H9 (cell line): Measurements from ENCODE around the gene IRF2BP2. TPM values are rescaled to one million over a fixed set of nuclear protein-coding genes. Genes with fewer than 3 reads are reported as not detected.

Source experiments
- DNase-seq: peaks from one replicate; pipeline ENCODE4 v3.0.0-alpha.2; 2017
- H2AFZ ChIP-seq: one replicate; pipeline ENCODE4 v1.6.1; 2013; ENCODE audit warnings: mild to moderate bottlenecking, low read length, control low read depth, moderate library complexity
- H2AK5ac ChIP-seq: 2 replicates; pipeline ENCODE4 v1.6.1; 2013; ENCODE audit warnings: low read length, control low read depth, mixed read lengths; ENCODE audit not compliant: insufficient read length
- H2BK120ac ChIP-seq: one replicate; pipeline ENCODE4 v1.6.1; 2013; ENCODE audit warnings: low read depth, mild to moderate bottlenecking, low read length, control low read depth, inconsistent platforms; ENCODE audit not compliant: poor library complexity, severe bottlenecking
- H2BK12ac ChIP-seq: 2 replicates; pipeline ENCODE4 v1.6.1; 2013; ENCODE audit warnings: low read length, control low read depth, mixed read lengths, low read depth; ENCODE audit not compliant: insufficient read length
- H2BK15ac ChIP-seq: 2 replicates; pipeline ENCODE4 v1.6.1; 2013; ENCODE audit warnings: low read depth, low read length, control low read depth
- H2BK20ac ChIP-seq: one replicate; pipeline ENCODE4 v1.6.1; 2013; ENCODE audit warnings: low read depth, mild to moderate bottlenecking, low read length, control low read depth, inconsistent platforms; ENCODE audit not compliant: poor library complexity, severe bottlenecking
- H2BK5ac ChIP-seq: 2 replicates; pipeline ENCODE4 v1.6.1; 2013; ENCODE audit warnings: low read length, control low read depth, mixed read lengths; ENCODE audit not compliant: insufficient read length
- H3K14ac ChIP-seq: 2 replicates; pipeline ENCODE4 v1.6.1; 2013; ENCODE audit warnings: low read length, control low read depth; ENCODE audit not compliant: insufficient read depth
- H3K18ac ChIP-seq: 2 replicates; pipeline ENCODE4 v1.6.1; 2013; ENCODE audit warnings: low read depth, mild to moderate bottlenecking, mixed read lengths, low read length, control low read depth; ENCODE audit not compliant: insufficient read length
- H3K23ac ChIP-seq: 2 replicates; pipeline ENCODE4 v1.6.1; 2013; ENCODE audit warnings: low read length, control low read depth, mixed read lengths, low read depth; ENCODE audit not compliant: insufficient read length
- H3K23me2 ChIP-seq: 2 replicates; pipeline ENCODE4 v1.6.1; 2013; ENCODE audit warnings: low read depth, mild to moderate bottlenecking, mixed read lengths, low read length, control low read depth; ENCODE audit not compliant: insufficient read length, poor library complexity, severe bottlenecking
- H3K27ac ChIP-seq: 2 replicates; pipeline ENCODE4 v1.5.1; 2013; ENCODE audit warnings: low read length, control low read depth, mixed read lengths, low read depth; ENCODE audit not compliant: insufficient read length
- H3K27me3 ChIP-seq: 2 replicates; pipeline ENCODE4 v1.6.1; 2013; ENCODE audit warnings: low read length, control low read depth, inconsistent platforms; ENCODE audit not compliant: insufficient read depth
- H3K4ac ChIP-seq: 2 replicates; pipeline ENCODE4 v1.6.1; 2013; ENCODE audit warnings: low read depth, mild to moderate bottlenecking, control low read depth, inconsistent platforms, low read length, moderate library complexity
- H3K4me1 ChIP-seq: 2 replicates; pipeline ENCODE4 v1.6.1; 2013; ENCODE audit warnings: low read length, control low read depth, inconsistent platforms; ENCODE audit not compliant: insufficient read depth
- H3K4me2 ChIP-seq: 2 replicates; pipeline ENCODE4 v1.6.1; 2013; ENCODE audit warnings: low read length, control low read depth, mixed read lengths; ENCODE audit not compliant: insufficient read length, insufficient read depth
- H3K56ac ChIP-seq: 2 replicates; pipeline ENCODE4 v1.6.1; 2013; ENCODE audit warnings: low read depth, mild to moderate bottlenecking, mixed read lengths, low read length, control low read depth; ENCODE audit not compliant: insufficient read length
- H3K79me1 ChIP-seq: 2 replicates; pipeline ENCODE4 v1.6.1; 2013; ENCODE audit warnings: low read depth, mild to moderate bottlenecking, moderate library complexity, low read length, control low read depth, inconsistent platforms; ENCODE audit not compliant: insufficient read depth, poor library complexity, severe bottlenecking
- H3K79me2 ChIP-seq: 2 replicates; pipeline ENCODE4 v1.6.1; 2013; ENCODE audit warnings: low read length, control low read depth, inconsistent platforms; ENCODE audit not compliant: insufficient read depth
- H3K9ac ChIP-seq: 2 replicates; pipeline ENCODE4 v1.6.1; 2013; ENCODE audit warnings: low read length, control low read depth, mixed read lengths; ENCODE audit not compliant: insufficient read length; ENCODE audit errors: extremely low read depth
- H3K9me3 ChIP-seq: one replicate; pipeline ENCODE4 v1.6.1; 2013; ENCODE audit warnings: low read depth, low read length, inconsistent platforms; ENCODE audit not compliant: control insufficient read depth
- H3T11ph ChIP-seq: one replicate; pipeline ENCODE4 v1.6.1; 2013; ENCODE audit warnings: mild to moderate bottlenecking, low read length, control low read depth, inconsistent platforms
- H4K20me1 ChIP-seq: one replicate; pipeline ENCODE4 v1.6.1; 2013; ENCODE audit not compliant: control insufficient read depth, insufficient read length, insufficient read depth
- H4K5ac ChIP-seq: 2 replicates; pipeline ENCODE4 v1.6.1; 2013; ENCODE audit warnings: low read depth, mild to moderate bottlenecking, mixed read lengths, low read length, control low read depth; ENCODE audit not compliant: insufficient read length
- H4K8ac ChIP-seq: replicated peaks from 2 replicates; pipeline ENCODE4 v1.6.1; 2013; ENCODE audit warnings: low read length, control low read depth, mixed read lengths, low read depth; ENCODE audit not compliant: insufficient read length
- H4K91ac ChIP-seq: 2 replicates; pipeline ENCODE4 v1.6.1; 2013; ENCODE audit warnings: low read depth, mild to moderate bottlenecking, moderate library complexity, mixed read lengths, low read length, control low read depth; ENCODE audit not compliant: insufficient read length
- H3K27ac Mint-ChIP-seq, 3 experiments: 2 replicates in 2 of 3; 3 replicates in 1 of 3; pipeline ENCODE4 v1.8.0; 2020 to 2021; ENCODE audit warnings: mixed read lengths in 3 of 3, mild to moderate bottlenecking in 1 of 3, moderate library complexity in 1 of 3
- H3K27me3 Mint-ChIP-seq: 2 replicates; pipeline ENCODE4 v1.8.0; 2021; ENCODE audit warnings: low read depth, mild to moderate bottlenecking, moderate library complexity, mixed read lengths
- H3K36me3 Mint-ChIP-seq, 3 experiments: 2 replicates in 2 of 3; 3 replicates in 1 of 3; pipeline ENCODE4 v1.8.0; 2020 to 2021; ENCODE audit warnings: low read depth in 3 of 3, mixed read lengths in 3 of 3; ENCODE audit not compliant: insufficient read depth in 1 of 3
- H3K4me1 Mint-ChIP-seq, 2 experiments: 2 replicates each; pipeline ENCODE4 v1.8.0; 2020; ENCODE audit warnings: mixed read lengths in 2 of 2
- H3K4me3 Mint-ChIP-seq, 2 experiments: 2 replicates in 1 of 2; 3 replicates in 1 of 2; pipeline ENCODE4 v1.8.0; 2020 to 2021; ENCODE audit warnings: mild to moderate bottlenecking in 2 of 2, mixed read lengths in 2 of 2, moderate library complexity in 1 of 2
- H3K9me3 Mint-ChIP-seq, 2 experiments: 2 replicates in 1 of 2; 3 replicates in 1 of 2; pipeline ENCODE4 v1.8.0; 2020; ENCODE audit warnings: mild to moderate bottlenecking in 2 of 2, mixed read lengths in 2 of 2, moderate library complexity in 1 of 2
- WGBS: extraction: QIAGEN DNeasy Blood & Tissue Kit; methylation state at CpG from one replicate; pipeline ENCODE4 v1.1.7; 2013; ENCODE audit warnings: missing lambda C conversion rate, low lambda C conversion rate, mixed read lengths; ENCODE audit not compliant: insufficient read length; ENCODE audit errors: extremely low coverage; 5-methylcytosine and 5-hydroxymethylcytosine counted together
- total RNA-seq: library from RNA; stranded (reverse); gene quantifications from 2 replicates; pipeline ENCODE4 v1.2.1, GENCODE V29; 2021
- TF ChIP-seq, protein P1 (sequence below): fragments of 200-600 bp; sonication (generic); conservative IDR thresholded peaks from 3 replicates; pipeline ENCODE4 v1.8.0; 2021; ENCODE audit warnings: antibody characterized with exemption, mild to moderate bottlenecking

Gene IRF2BP2
- total RNA-seq, 1 experiment from 2014 or later = 80.2 TPM

DNA sequence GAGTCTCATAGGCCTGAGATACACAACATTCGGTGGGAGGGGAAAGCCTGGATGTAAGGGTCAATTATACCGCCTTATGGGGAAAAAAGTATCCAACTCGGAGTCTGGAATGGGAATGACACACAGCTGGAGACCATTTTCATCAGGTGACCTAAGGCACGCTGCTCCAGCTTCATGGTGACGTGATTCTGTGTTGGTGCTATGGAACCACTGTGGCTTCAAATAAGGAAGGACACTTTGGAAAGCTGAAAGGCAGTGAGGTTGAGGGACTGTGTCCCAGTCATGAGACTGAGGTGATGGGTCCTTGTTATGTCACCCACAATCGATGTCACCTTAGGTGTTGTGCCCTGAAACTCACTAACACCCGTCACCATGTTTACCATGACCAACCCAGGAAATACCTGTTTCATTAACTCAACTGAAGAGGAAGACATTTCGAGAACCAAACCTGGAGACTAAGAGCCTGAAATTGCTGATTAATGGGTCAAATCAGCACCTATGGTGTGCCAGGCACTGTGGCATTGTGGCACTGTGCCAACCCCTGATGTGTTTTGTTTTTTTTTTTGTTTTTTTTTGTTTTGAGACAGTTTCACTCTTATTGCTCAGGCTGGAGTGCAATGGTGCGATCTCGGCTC, 54.5 kb downstream of the IRF2BP2 start:
- H2BK12ac ChIP-seq = no peak overlapping the region
- H3K56ac ChIP-seq = no peak overlapping the region
- TF ChIP-seq, protein P1, sequence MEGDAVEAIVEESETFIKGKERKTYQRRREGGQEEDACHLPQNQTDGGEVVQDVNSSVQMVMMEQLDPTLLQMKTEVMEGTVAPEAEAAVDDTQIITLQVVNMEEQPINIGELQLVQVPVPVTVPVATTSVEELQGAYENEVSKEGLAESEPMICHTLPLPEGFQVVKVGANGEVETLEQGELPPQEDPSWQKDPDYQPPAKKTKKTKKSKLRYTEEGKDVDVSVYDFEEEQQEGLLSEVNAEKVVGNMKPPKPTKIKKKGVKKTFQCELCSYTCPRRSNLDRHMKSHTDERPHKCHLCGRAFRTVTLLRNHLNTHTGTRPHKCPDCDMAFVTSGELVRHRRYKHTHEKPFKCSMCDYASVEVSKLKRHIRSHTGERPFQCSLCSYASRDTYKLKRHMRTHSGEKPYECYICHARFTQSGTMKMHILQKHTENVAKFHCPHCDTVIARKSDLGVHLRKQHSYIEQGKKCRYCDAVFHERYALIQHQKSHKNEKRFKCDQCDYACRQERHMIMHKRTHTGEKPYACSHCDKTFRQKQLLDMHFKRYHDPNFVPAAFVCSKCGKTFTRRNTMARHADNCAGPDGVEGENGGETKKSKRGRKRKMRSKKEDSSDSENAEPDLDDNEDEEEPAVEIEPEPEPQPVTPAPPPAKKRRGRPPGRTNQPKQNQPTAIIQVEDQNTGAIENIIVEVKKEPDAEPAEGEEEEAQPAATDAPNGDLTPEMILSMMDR = no peak
- WGBS = no CpG with 5 or more reads among the region's 10 CpGs
- no peak overlapping the region for H2BK20ac ChIP-seq
- H2BK15ac ChIP-seq = no peak overlapping the region
- no peak overlapping the region for H3K27ac Mint-ChIP-seq
- H3K27me3 Mint-ChIP-seq = no peaks in the 10 kb centered on the region
- no peak overlapping the region for H3K23ac ChIP-seq
- H3K14ac ChIP-seq = no peak overlapping the region
- H2BK5ac ChIP-seq = no peak overlapping the region
- H3K36me3 Mint-ChIP-seq = no peaks in the 10 kb centered on the region; a peak in 1 of 7 replicates
- no peak overlapping the region for H4K8ac ChIP-seq
- no peak overlapping the region for H3T11ph ChIP-seq
- H3K27me3 ChIP-seq = no peaks in the 10 kb centered on the region
- no peak overlapping the region for H2BK120ac ChIP-seq
- no peaks in the 10 kb centered on the region for H3K79me1 ChIP-seq
- no peak overlapping the region for H4K91ac ChIP-seq
- peaks cover 12% of the 10 kb centered on the region in 2 experiments for H3K4me1 Mint-ChIP-seq
- no peak overlapping the region for H3K27ac ChIP-seq
- no peaks in the 10 kb centered on the region for H3K4me1 ChIP-seq
- H4K20me1 ChIP-seq = no peaks in the 10 kb centered on the region
- no peaks in the 10 kb centered on the region for H3K79me2 ChIP-seq
- DNase-seq = no peak
- no peak overlapping the region for H3K18ac ChIP-seq
- H2AK5ac ChIP-seq = no peak overlapping the region
- no peaks in the 10 kb centered on the region for H3K9me3 ChIP-seq
- no peak overlapping the region for H2AFZ ChIP-seq
- no peak overlapping the region for H4K5ac ChIP-seq
- H3K23me2 ChIP-seq = no peaks in the 10 kb centered on the region
- H3K9ac ChIP-seq = no peak overlapping the region
- no peaks in the 10 kb centered on the region; a peak in 1 of 5 replicates for H3K9me3 Mint-ChIP-seq
- no peak overlapping the region for H3K4me2 ChIP-seq
- no peak overlapping the region for H3K4ac ChIP-seq
- H3K4me3 Mint-ChIP-seq = no peak overlapping the region
